GM12872 (cell line): ENCODE data around the gene NDUFV2.

Experiments
- CTCF ChIP-seq: IDR thresholded peaks from 3 replicates; pipeline ENCODE4 v1.5.1; 2011; ENCODE audit warnings: low read depth, mild to moderate bottlenecking, low read length, moderate library complexity; ENCODE audit not compliant: insufficient read depth

The NDUFV2 gene

GRCh38 chr18:9172506-9173127, 70.1 kb downstream of the NDUFV2 start:
- no peak for TF ChIP-seq CTCF

GRCh38 chr18:9173770-9174233, 71.3 kb downstream of the NDUFV2 start:
- no peak for TF ChIP-seq CTCF

GRCh38 chr18:9174302-9174701, 71.8 kb downstream of the NDUFV2 start:
- TF ChIP-seq CTCF = no peak

- no peak for TF ChIP-seq CTCF
These were observed 72.6 kb downstream of the NDUFV2 start for GRCh38 chr18:9175115-9175514.

GRCh38 chr18:9177031-9177430, 74.5 kb downstream of the NDUFV2 start:
- TF ChIP-seq CTCF = no peak

- TF ChIP-seq CTCF = no peak
These were observed 75.0 kb downstream of the NDUFV2 start for GRCh38 chr18:9177466-9177865.

GRCh38 chr18:9178557-9178956, 76.1 kb downstream of the NDUFV2 start:
- no peak for TF ChIP-seq CTCF

- TF ChIP-seq CTCF = no peak
These were observed 78.8 kb downstream of the NDUFV2 start for GRCh38 chr18:9181275-9181674.
